ENCODE measurements around the gene PPP1R14D.

GRCh38 chr15:40845036-40845435, 16.5 kb upstream of the PPP1R14D start:
- TF ChIP-seq CTCF (IDR thresholded peaks at IDR 0.05 in 4 of 5, conservative IDR thresholded peaks at IDR 0.05 in 1 of 5) (no peak), POLR2A (IDR thresholded peaks at IDR 0.05) (no peak)

All from gastrocnemius medialis (tissue), 4 donors.